H9 (cell line): Measurements from ENCODE around the gene PERCC1. TPM values are rescaled to one million over a fixed set of nuclear protein-coding genes. Genes with fewer than 3 reads are reported as not detected.

Experiments
- DNase-seq: peaks from one replicate; pipeline ENCODE4 v3.0.0-alpha.2; 2017
- H2AFZ ChIP-seq: one replicate; pipeline ENCODE4 v1.6.1; 2013; ENCODE audit warnings: mild to moderate bottlenecking, low read length, control low read depth, moderate library complexity
- H2AK5ac ChIP-seq: 2 replicates; pipeline ENCODE4 v1.6.1; 2013; ENCODE audit warnings: low read length, control low read depth, mixed read lengths; ENCODE audit not compliant: insufficient read length
- H2BK120ac ChIP-seq: one replicate; pipeline ENCODE4 v1.6.1; 2013; ENCODE audit warnings: low read depth, mild to moderate bottlenecking, low read length, control low read depth, inconsistent platforms; ENCODE audit not compliant: poor library complexity, severe bottlenecking
- H2BK12ac ChIP-seq: 2 replicates; pipeline ENCODE4 v1.6.1; 2013; ENCODE audit warnings: low read length, control low read depth, mixed read lengths, low read depth; ENCODE audit not compliant: insufficient read length
- H2BK15ac ChIP-seq: 2 replicates; pipeline ENCODE4 v1.6.1; 2013; ENCODE audit warnings: low read depth, low read length, control low read depth
- H2BK20ac ChIP-seq: one replicate; pipeline ENCODE4 v1.6.1; 2013; ENCODE audit warnings: low read depth, mild to moderate bottlenecking, low read length, control low read depth, inconsistent platforms; ENCODE audit not compliant: poor library complexity, severe bottlenecking
- H2BK5ac ChIP-seq: 2 replicates; pipeline ENCODE4 v1.6.1; 2013; ENCODE audit warnings: low read length, control low read depth, mixed read lengths; ENCODE audit not compliant: insufficient read length
- H3K14ac ChIP-seq: 2 replicates; pipeline ENCODE4 v1.6.1; 2013; ENCODE audit warnings: low read length, control low read depth; ENCODE audit not compliant: insufficient read depth
- H3K18ac ChIP-seq: 2 replicates; pipeline ENCODE4 v1.6.1; 2013; ENCODE audit warnings: low read depth, mild to moderate bottlenecking, mixed read lengths, low read length, control low read depth; ENCODE audit not compliant: insufficient read length
- H3K23ac ChIP-seq: 2 replicates; pipeline ENCODE4 v1.6.1; 2013; ENCODE audit warnings: low read length, control low read depth, mixed read lengths, low read depth; ENCODE audit not compliant: insufficient read length
- H3K23me2 ChIP-seq: 2 replicates; pipeline ENCODE4 v1.6.1; 2013; ENCODE audit warnings: low read depth, mild to moderate bottlenecking, mixed read lengths, low read length, control low read depth; ENCODE audit not compliant: insufficient read length, poor library complexity, severe bottlenecking
- H3K27ac ChIP-seq: 2 replicates; pipeline ENCODE4 v1.5.1; 2013; ENCODE audit warnings: low read length, control low read depth, mixed read lengths, low read depth; ENCODE audit not compliant: insufficient read length
- H3K27me3 ChIP-seq: 2 replicates; pipeline ENCODE4 v1.6.1; 2013; ENCODE audit warnings: low read length, control low read depth, inconsistent platforms; ENCODE audit not compliant: insufficient read depth
- H3K4ac ChIP-seq: 2 replicates; pipeline ENCODE4 v1.6.1; 2013; ENCODE audit warnings: low read depth, mild to moderate bottlenecking, control low read depth, inconsistent platforms, low read length, moderate library complexity
- H3K4me1 ChIP-seq: 2 replicates; pipeline ENCODE4 v1.6.1; 2013; ENCODE audit warnings: low read length, control low read depth, inconsistent platforms; ENCODE audit not compliant: insufficient read depth
- H3K4me2 ChIP-seq: 2 replicates; pipeline ENCODE4 v1.6.1; 2013; ENCODE audit warnings: low read length, control low read depth, mixed read lengths; ENCODE audit not compliant: insufficient read length, insufficient read depth
- H3K56ac ChIP-seq: 2 replicates; pipeline ENCODE4 v1.6.1; 2013; ENCODE audit warnings: low read depth, mild to moderate bottlenecking, mixed read lengths, low read length, control low read depth; ENCODE audit not compliant: insufficient read length
- H3K79me1 ChIP-seq: 2 replicates; pipeline ENCODE4 v1.6.1; 2013; ENCODE audit warnings: low read depth, mild to moderate bottlenecking, moderate library complexity, low read length, control low read depth, inconsistent platforms; ENCODE audit not compliant: insufficient read depth, poor library complexity, severe bottlenecking
- H3K79me2 ChIP-seq: 2 replicates; pipeline ENCODE4 v1.6.1; 2013; ENCODE audit warnings: low read length, control low read depth, inconsistent platforms; ENCODE audit not compliant: insufficient read depth
- H3K9ac ChIP-seq: 2 replicates; pipeline ENCODE4 v1.6.1; 2013; ENCODE audit warnings: low read length, control low read depth, mixed read lengths; ENCODE audit not compliant: insufficient read length; ENCODE audit errors: extremely low read depth
- H3K9me3 ChIP-seq: one replicate; pipeline ENCODE4 v1.6.1; 2013; ENCODE audit warnings: low read depth, low read length, inconsistent platforms; ENCODE audit not compliant: control insufficient read depth
- H3T11ph ChIP-seq: one replicate; pipeline ENCODE4 v1.6.1; 2013; ENCODE audit warnings: mild to moderate bottlenecking, low read length, control low read depth, inconsistent platforms
- H4K20me1 ChIP-seq: one replicate; pipeline ENCODE4 v1.6.1; 2013; ENCODE audit not compliant: control insufficient read depth, insufficient read length, insufficient read depth
- H4K5ac ChIP-seq: 2 replicates; pipeline ENCODE4 v1.6.1; 2013; ENCODE audit warnings: low read depth, mild to moderate bottlenecking, mixed read lengths, low read length, control low read depth; ENCODE audit not compliant: insufficient read length
- H4K8ac ChIP-seq: replicated peaks from 2 replicates; pipeline ENCODE4 v1.6.1; 2013; ENCODE audit warnings: low read length, control low read depth, mixed read lengths, low read depth; ENCODE audit not compliant: insufficient read length
- H4K91ac ChIP-seq: 2 replicates; pipeline ENCODE4 v1.6.1; 2013; ENCODE audit warnings: low read depth, mild to moderate bottlenecking, moderate library complexity, mixed read lengths, low read length, control low read depth; ENCODE audit not compliant: insufficient read length
- H3K27ac Mint-ChIP-seq, 3 experiments: 2 replicates in 2 of 3; 3 replicates in 1 of 3; pipeline ENCODE4 v1.8.0; 2020 to 2021; ENCODE audit warnings: mixed read lengths in 3 of 3, mild to moderate bottlenecking in 1 of 3, moderate library complexity in 1 of 3
- H3K27me3 Mint-ChIP-seq: 2 replicates; pipeline ENCODE4 v1.8.0; 2021; ENCODE audit warnings: low read depth, mild to moderate bottlenecking, moderate library complexity, mixed read lengths
- H3K36me3 Mint-ChIP-seq, 3 experiments: 2 replicates in 2 of 3; 3 replicates in 1 of 3; pipeline ENCODE4 v1.8.0; 2020 to 2021; ENCODE audit warnings: low read depth in 3 of 3, mixed read lengths in 3 of 3; ENCODE audit not compliant: insufficient read depth in 1 of 3
- H3K4me1 Mint-ChIP-seq, 2 experiments: 2 replicates each; pipeline ENCODE4 v1.8.0; 2020; ENCODE audit warnings: mixed read lengths in 2 of 2
- H3K4me3 Mint-ChIP-seq, 2 experiments: 2 replicates in 1 of 2; 3 replicates in 1 of 2; pipeline ENCODE4 v1.8.0; 2020 to 2021; ENCODE audit warnings: mild to moderate bottlenecking in 2 of 2, mixed read lengths in 2 of 2, moderate library complexity in 1 of 2
- H3K9me3 Mint-ChIP-seq, 2 experiments: 2 replicates in 1 of 2; 3 replicates in 1 of 2; pipeline ENCODE4 v1.8.0; 2020; ENCODE audit warnings: mild to moderate bottlenecking in 2 of 2, mixed read lengths in 2 of 2, moderate library complexity in 1 of 2
- CTCF ChIP-seq: fragments of 200-600 bp; sonication (generic); conservative IDR thresholded peaks from 3 replicates; pipeline ENCODE4 v1.8.0; 2021; ENCODE audit warnings: antibody characterized with exemption, mild to moderate bottlenecking
- WGBS: extraction: QIAGEN DNeasy Blood & Tissue Kit; methylation state at CpG from one replicate; pipeline ENCODE4 v1.1.7; 2013; ENCODE audit warnings: missing lambda C conversion rate, low lambda C conversion rate, mixed read lengths; ENCODE audit not compliant: insufficient read length; ENCODE audit errors: extremely low coverage; 5-methylcytosine and 5-hydroxymethylcytosine counted together
- total RNA-seq: library from RNA; stranded (reverse); gene quantifications from 2 replicates; pipeline ENCODE4 v1.2.1, GENCODE V29; 2021

PERCC1 gene
- total RNA-seq, 1 experiment from 2014 or later, result not detected

GRCh38 chr16:1465567-1465915, 34.7 kb downstream of the PERCC1 start:
- Histone ChIP-seq H3K4me1 (no peaks in the 10 kb centered on the region), H3K23me2 (no peaks in the 10 kb centered on the region), H2AFZ (no peak overlapping the region), H3K9ac (no peak overlapping the region), H3K27ac (no peak overlapping the region), H3K18ac (no peak overlapping the region), H2AK5ac (no peak overlapping the region), H4K20me1 (no peaks in the 10 kb centered on the region), H4K91ac (no peak overlapping the region), H3K23ac (no peak overlapping the region), H2BK120ac (no peak overlapping the region), H3K4me2 (no peak overlapping the region), H3K79me2 (peaks cover 9% of the 10 kb centered on the region; the same call in 1 of the 2 replicates), H3K4ac (no peak overlapping the region), H3K14ac (no peak overlapping the region; the same call in 1 of the 2 replicates), H3K79me1 (peaks cover 4% of the 10 kb centered on the region), H4K5ac (no peak overlapping the region), H3K56ac (no peak overlapping the region), H3K9me3 (no peaks in the 10 kb centered on the region), H2BK15ac (no peak overlapping the region), H3T11ph (no peak overlapping the region), H2BK20ac (no peak overlapping the region), H2BK12ac (no peak overlapping the region), H4K8ac (no peak overlapping the region), H3K27me3 (no peaks in the 10 kb centered on the region), H2BK5ac (no peak overlapping the region)
- Mint-ChIP-seq H3K36me3 (peaks cover 2 to 11% (median 8%) of the 10 kb centered on the region in 3 experiments; a peak in 4 of 7 replicates), H3K4me3 (no peak overlapping the region), H3K4me1 (0 out of 4 replicates have a peak, but pooled peaks cover 0 to 2% of the 10 kb centered on the region in 2 experiments), H3K9me3 (no peaks in the 10 kb centered on the region), H3K27me3 (no peaks in the 10 kb centered on the region), H3K27ac (peak overlapping the region in 1 of 3 experiments; percentile 48; a peak in 1 of 7 replicates)
- no peak for TF ChIP-seq CTCF
- no peak for DNase-seq
- WGBS, result no CpG with 5 or more reads among the region's 13 CpGs
